Nephron (organoid): ENCODE measurements around the gene CIT.

ENCODE experiments used
- H3K27ac Mint-ChIP-seq, 3 experiments: 2 replicates each; pipeline ENCODE4 v1.8.0; 2020; ENCODE audit warnings: mixed read lengths in 3 of 3, mild to moderate bottlenecking in 2 of 3, moderate library complexity in 1 of 3
- H3K27me3 Mint-ChIP-seq: 2 replicates; pipeline ENCODE4 v1.8.0; 2021; ENCODE audit warnings: low read depth, mild to moderate bottlenecking, moderate library complexity, mixed read lengths
- H3K36me3 Mint-ChIP-seq: 2 replicates; pipeline ENCODE4 v1.8.0; 2020; ENCODE audit warnings: low read depth, mixed read lengths
- H3K4me1 Mint-ChIP-seq: 2 replicates; pipeline ENCODE4 v1.8.0; 2020; ENCODE audit warnings: mixed read lengths
- H3K4me3 Mint-ChIP-seq, 3 experiments: 2 replicates each; pipeline ENCODE4 v1.8.0; 2020; ENCODE audit warnings: mild to moderate bottlenecking in 3 of 3, mixed read lengths in 3 of 3, moderate library complexity in 2 of 3
- H3K9me3 Mint-ChIP-seq: 2 replicates; pipeline ENCODE4 v1.8.0; 2020; ENCODE audit warnings: mixed read lengths
- TF ChIP-seq, protein P1 (sequence below), 3 experiments: fragments of 200-600 bp; sonication (generic); IDR thresholded peaks; one replicate each; pipeline ENCODE4 v1.5.0; 2021; ENCODE audit warnings: antibody characterized with exemption in 3 of 3; ENCODE audit not compliant: unreplicated experiment in 3 of 3

Gene CIT

DNA sequence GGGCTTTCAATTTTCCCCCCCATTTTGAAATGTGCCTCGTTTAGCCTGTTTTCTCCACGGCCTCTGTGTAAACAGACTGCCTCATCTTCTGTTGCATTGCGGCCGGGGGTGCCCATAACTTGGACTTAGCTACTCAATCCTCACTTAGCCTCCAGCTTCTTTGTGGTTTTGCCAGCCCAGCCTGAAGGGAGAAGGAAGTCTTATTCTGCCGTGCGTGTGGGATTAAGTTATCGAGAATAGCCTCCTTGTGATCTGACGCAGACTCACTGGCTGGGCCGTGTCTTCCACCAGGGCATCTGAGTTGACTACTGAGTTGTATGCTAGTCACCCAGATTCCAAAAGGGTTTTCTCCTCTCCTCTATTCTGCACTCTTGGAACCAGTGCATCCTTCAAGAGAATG, 201.1 kb downstream of the CIT start:
- Mint-ChIP-seq H3K27ac (no peak overlapping the region), H3K4me1 (no peaks in the 10 kb centered on the region), H3K4me3 (no peak overlapping the region), H3K9me3 (no peaks in the 10 kb centered on the region), H3K36me3 (peaks cover 90% of the 10 kb centered on the region), H3K27me3 (no peaks in the 10 kb centered on the region)
- TF ChIP-seq, protein P1, sequence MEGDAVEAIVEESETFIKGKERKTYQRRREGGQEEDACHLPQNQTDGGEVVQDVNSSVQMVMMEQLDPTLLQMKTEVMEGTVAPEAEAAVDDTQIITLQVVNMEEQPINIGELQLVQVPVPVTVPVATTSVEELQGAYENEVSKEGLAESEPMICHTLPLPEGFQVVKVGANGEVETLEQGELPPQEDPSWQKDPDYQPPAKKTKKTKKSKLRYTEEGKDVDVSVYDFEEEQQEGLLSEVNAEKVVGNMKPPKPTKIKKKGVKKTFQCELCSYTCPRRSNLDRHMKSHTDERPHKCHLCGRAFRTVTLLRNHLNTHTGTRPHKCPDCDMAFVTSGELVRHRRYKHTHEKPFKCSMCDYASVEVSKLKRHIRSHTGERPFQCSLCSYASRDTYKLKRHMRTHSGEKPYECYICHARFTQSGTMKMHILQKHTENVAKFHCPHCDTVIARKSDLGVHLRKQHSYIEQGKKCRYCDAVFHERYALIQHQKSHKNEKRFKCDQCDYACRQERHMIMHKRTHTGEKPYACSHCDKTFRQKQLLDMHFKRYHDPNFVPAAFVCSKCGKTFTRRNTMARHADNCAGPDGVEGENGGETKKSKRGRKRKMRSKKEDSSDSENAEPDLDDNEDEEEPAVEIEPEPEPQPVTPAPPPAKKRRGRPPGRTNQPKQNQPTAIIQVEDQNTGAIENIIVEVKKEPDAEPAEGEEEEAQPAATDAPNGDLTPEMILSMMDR (IDR thresholded peaks at IDR 0.05; ENCODE audit: unreplicated experiment in 3 of 3): no peak

DNA sequence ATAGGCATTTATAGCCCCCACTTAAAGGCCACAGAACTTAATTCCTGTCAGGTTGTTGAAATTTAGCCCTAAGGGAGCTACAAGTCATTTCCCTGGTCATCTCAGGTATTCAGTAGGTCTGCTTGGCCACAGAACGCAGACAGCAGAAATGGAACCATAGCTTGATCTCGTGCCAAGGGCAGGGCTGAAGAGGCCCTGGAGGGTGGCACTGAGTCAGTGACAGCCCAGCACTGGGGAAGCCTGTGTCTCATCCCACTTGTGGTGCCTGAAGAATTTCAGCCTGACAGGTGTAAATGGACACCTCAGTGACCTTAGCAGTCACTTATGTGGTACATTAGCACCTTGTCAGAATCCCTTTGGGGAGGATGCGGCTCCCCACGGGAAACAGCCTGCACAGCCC, 202.6 kb downstream of the CIT start:
- no peaks in the 10 kb centered on the region for H3K27me3 Mint-ChIP-seq
- no peak overlapping the region for H3K27ac Mint-ChIP-seq
- peaks cover 10% of the 10 kb centered on the region for H3K4me1 Mint-ChIP-seq
- H3K36me3 Mint-ChIP-seq: peaks cover 92% of the 10 kb centered on the region
- no peaks in the 10 kb centered on the region for H3K9me3 Mint-ChIP-seq
- H3K4me3 Mint-ChIP-seq: no peak overlapping the region
- TF ChIP-seq, protein P1 (IDR thresholded peaks at IDR 0.05; ENCODE audit: unreplicated experiment in 3 of 3): no peak

DNA sequence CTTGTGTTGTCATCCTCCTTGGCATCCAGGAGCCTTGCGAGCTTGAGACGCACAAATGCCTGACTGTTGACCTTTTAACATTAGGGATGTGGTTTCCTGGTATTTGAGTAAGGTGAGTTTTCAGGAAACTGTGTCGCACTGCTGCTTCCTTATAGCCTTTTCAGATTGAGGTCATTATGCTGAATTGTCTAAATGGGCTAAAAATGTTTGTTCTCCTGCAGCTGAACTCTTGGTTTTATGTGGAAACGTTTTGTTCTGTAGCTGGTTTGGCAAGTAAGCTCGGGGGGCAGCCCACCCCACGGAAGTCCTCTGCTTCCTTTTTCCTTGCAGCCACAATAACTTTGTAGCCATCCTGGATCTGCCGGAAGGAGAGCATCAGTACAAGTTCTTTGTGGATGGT, 203.5 kb downstream of the CIT start:
- TF ChIP-seq, protein P1 (IDR thresholded peaks at IDR 0.05; ENCODE audit: unreplicated experiment in 3 of 3): no peak
- Mint-ChIP-seq H3K36me3 (peaks cover 83% of the 10 kb centered on the region), H3K27me3 (no peaks in the 10 kb centered on the region), H3K4me3 (no peak overlapping the region), H3K9me3 (no peaks in the 10 kb centered on the region), H3K4me1 (peaks cover 11% of the 10 kb centered on the region), H3K27ac (no peak overlapping the region)

DNA sequence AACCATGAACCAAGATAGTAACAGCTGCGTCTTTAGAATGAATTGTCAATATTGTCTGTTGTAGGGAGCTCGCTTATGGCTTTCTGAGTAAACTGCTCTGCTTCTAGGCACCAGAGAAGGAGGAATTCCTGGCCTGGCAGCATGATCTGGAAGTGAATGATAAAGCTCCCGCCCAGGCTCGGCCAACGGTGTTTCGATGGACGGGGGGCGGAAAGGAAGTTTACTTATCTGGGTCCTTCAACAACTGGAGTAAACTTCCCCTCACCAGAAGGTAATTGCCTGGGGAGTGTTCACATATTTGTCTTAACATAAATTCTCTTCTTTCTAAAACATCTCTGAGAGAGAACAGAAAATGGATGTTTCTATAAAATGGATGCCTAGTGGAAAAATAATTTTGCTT, 204.9 kb downstream of the CIT start:
- no peaks in the 10 kb centered on the region for H3K27me3 Mint-ChIP-seq
- peaks cover 74% of the 10 kb centered on the region for H3K36me3 Mint-ChIP-seq
- peak overlapping the region in 1 of 3 experiments; percentile 23 for H3K4me3 Mint-ChIP-seq
- TF ChIP-seq, protein P1 (IDR thresholded peaks at IDR 0.05; ENCODE audit: unreplicated experiment in 3 of 3): no peak
- no peaks in the 10 kb centered on the region for H3K9me3 Mint-ChIP-seq
- peaks cover 20% of the 10 kb centered on the region for H3K4me1 Mint-ChIP-seq
- no peak overlapping the region for H3K27ac Mint-ChIP-seq

DNA sequence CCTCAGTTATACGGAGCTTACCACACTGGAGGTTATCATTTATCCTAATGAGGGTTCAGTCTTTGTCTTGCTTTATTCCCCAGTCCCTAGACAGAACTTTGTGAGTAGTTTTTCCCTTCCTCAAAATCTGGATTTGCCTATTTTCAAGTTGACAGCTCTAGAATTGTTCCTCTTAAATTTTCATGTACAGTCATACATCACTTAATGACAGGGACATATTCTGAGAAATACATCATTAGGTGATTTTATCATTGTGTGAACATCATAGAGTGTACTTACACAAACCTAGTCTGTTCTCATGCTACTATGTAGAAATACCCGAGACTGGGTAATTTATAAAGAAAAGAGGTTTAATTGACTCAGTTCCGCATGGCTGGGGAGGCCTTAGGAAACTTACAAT, 206.1 kb downstream of the CIT start:
- Mint-ChIP-seq H3K9me3 (no peaks in the 10 kb centered on the region), H3K4me3 (peak overlapping the region; percentile 58 to 75 (median 66)), H3K27ac (peak overlapping the region in 2 of 3 experiments; percentile 79 to 96), H3K36me3 (peaks cover 63% of the 10 kb centered on the region), H3K27me3 (no peaks in the 10 kb centered on the region), H3K4me1 (peaks cover 24% of the 10 kb centered on the region)
- TF ChIP-seq, protein P1 (IDR thresholded peaks at IDR 0.05; ENCODE audit: unreplicated experiment in 3 of 3): no peak

DNA sequence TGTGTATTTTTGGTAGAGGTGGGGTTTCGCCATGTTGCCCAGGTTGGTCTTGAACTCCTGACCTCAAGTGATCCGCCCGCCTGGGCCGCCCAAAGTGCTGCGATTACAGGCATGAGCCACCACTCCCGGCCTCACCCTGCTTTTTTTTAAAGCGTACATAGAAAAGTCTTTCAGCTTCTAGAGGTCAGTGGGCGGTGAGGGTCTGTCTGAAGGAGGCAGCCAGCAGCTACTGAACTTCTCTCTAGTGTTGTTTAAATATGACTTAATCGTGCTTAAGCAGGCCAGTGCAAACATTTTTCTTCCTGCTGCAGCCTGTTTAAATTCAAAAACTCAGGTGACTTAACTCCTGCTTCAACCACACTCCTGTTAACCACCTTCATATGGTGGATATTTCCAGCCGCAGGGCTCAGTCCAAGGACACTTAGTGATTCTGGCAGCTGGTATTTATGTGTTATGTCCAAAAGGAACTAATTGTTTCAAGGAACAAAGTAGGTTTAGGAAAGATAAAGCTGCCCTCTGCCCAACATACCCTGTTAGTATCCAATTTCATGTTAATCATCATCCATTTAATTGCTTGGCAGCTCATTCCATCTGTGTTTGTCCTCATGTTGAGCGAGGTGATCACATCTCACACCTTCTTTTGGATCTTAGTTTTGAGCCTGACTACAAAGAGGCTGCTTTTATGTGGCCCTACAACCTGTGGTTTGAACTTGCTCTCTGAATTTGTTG, 207.2 kb downstream of the CIT start:
- H3K27ac Mint-ChIP-seq: peak overlapping the region; percentile 79 to 96 (median 80)
- H3K4me1 Mint-ChIP-seq: peaks cover 24% of the 10 kb centered on the region
- no peaks in the 10 kb centered on the region for H3K27me3 Mint-ChIP-seq
- peaks cover 51% of the 10 kb centered on the region for H3K36me3 Mint-ChIP-seq
- no peaks in the 10 kb centered on the region for H3K9me3 Mint-ChIP-seq
- H3K4me3 Mint-ChIP-seq: peak overlapping the region; percentile 84 to 85 (median 84)
- TF ChIP-seq, protein P1 (IDR thresholded peaks at IDR 0.05; ENCODE audit: unreplicated experiment in 3 of 3): no peak
